ENCODE results near the gene TBC1D19.

Gene TBC1D19

GRCh38 chr4:26732356-26732755 is 148.5 kb downstream of the TBC1D19 start:
- no peak for DNase-seq (ENCODE audit: low read depth)

GRCh38 chr4:26736621-26737020 is 152.7 kb downstream of the TBC1D19 start:
- DNase-seq (ENCODE audit: low read depth): no peak

GRCh38 chr4:26737385-26737784 is 153.5 kb downstream of the TBC1D19 start:
- DNase-seq (ENCODE audit: low read depth): no peak

- DNase-seq (ENCODE audit: low read depth): no peak
These were observed 157.6 kb downstream of the TBC1D19 start for GRCh38 chr4:26741491-26741871.

GRCh38 chr4:26746802-26747213 is 162.9 kb downstream of the TBC1D19 start:
- no peak for DNase-seq (ENCODE audit: low read depth)

GRCh38 chr4:26748811-26749210 is 164.9 kb downstream of the TBC1D19 start:
- DNase-seq (ENCODE audit: low read depth): no peak

GRCh38 chr4:26749867-26750266 is 166.0 kb downstream of the TBC1D19 start:
- DNase-seq (ENCODE audit: low read depth): no peak

- no peak for DNase-seq (ENCODE audit: low read depth)
These were observed 167.1 kb downstream of the TBC1D19 start for GRCh38 chr4:26751004-26751403.

- DNase-seq (ENCODE audit: low read depth): no peak
These were observed 168.0 kb downstream of the TBC1D19 start for GRCh38 chr4:26751838-26752237.

- no peak for DNase-seq (ENCODE audit: low read depth)
These were observed 169.3 kb downstream of the TBC1D19 start for GRCh38 chr4:26753187-26753586.

- DNase-seq (ENCODE audit: low read depth): no peak
These were observed 169.7 kb downstream of the TBC1D19 start for GRCh38 chr4:26753617-26754016.

GRCh38 chr4:26757751-26758150 is 173.9 kb downstream of the TBC1D19 start:
- no peak for DNase-seq (ENCODE audit: low read depth)

GRCh38 chr4:26758899-26759298 is 175.0 kb downstream of the TBC1D19 start:
- DNase-seq (ENCODE audit: low read depth): no peak

- DNase-seq (ENCODE audit: low read depth): no peak
These were observed 178.8 kb downstream of the TBC1D19 start for GRCh38 chr4:26762650-26763049.

- no peak for DNase-seq (ENCODE audit: low read depth)
These were observed 179.2 kb downstream of the TBC1D19 start for GRCh38 chr4:26763063-26763462.

GRCh38 chr4:26763648-26764047 is 179.8 kb downstream of the TBC1D19 start:
- no peak for DNase-seq (ENCODE audit: low read depth)

- no peak for DNase-seq (ENCODE audit: low read depth)
These were observed 180.3 kb downstream of the TBC1D19 start for GRCh38 chr4:26764231-26764630.

GRCh38 chr4:26765515-26765914 is 181.6 kb downstream of the TBC1D19 start:
- DNase-seq (ENCODE audit: low read depth): no peak

- no peak for DNase-seq (ENCODE audit: low read depth)
These were observed 182.3 kb downstream of the TBC1D19 start for GRCh38 chr4:26766141-26766540.

- DNase-seq (ENCODE audit: low read depth): no peak
These were observed 188.4 kb downstream of the TBC1D19 start for GRCh38 chr4:26772096-26772873.

GRCh38 chr4:26779224-26779623 is 195.3 kb downstream of the TBC1D19 start:
- no peak for DNase-seq (ENCODE audit: low read depth)

- DNase-seq (ENCODE audit: low read depth): no peak
These were observed 195.8 kb downstream of the TBC1D19 start for GRCh38 chr4:26779674-26780073.

GRCh38 chr4:26780539-26780938 is 196.7 kb downstream of the TBC1D19 start:
- no peak for DNase-seq (ENCODE audit: low read depth)

- DNase-seq (ENCODE audit: low read depth): no peak
These were observed 198.4 kb downstream of the TBC1D19 start for GRCh38 chr4:26782168-26782829.

Measured in stimulated activated CD8-positive, alpha-beta memory T cell treated with anti-CD3 and anti-CD28 coated beads, Interleukin-15, amount 100 ng/mL, for 24 hours (primary cell).